Inflammatory macrophage (primary cell): Measurements from ENCODE around the gene LRRC4C.
"Not testable (repeated sequence)": the region's sequence is repeated elsewhere in the genome, so short reads cannot be mapped to it uniquely, and the experiment has no call there.

Experiments
- DNase-seq, 2 donors: peaks; one replicate each; pipeline ENCODE4 v3.0.0-alpha.2; 2020 to 2022

The LRRC4C gene

GRCh38 chr11:41113160-41113559, 346.3 kb downstream of the LRRC4C start:
- no peak for DNase-seq

- no peak for DNase-seq
Observed at GRCh38 chr11:41110527-41110926, 348.9 kb downstream of the LRRC4C start.

- no peak for DNase-seq
Observed at GRCh38 chr11:41102471-41102870, 357.0 kb downstream of the LRRC4C start.

DNA sequence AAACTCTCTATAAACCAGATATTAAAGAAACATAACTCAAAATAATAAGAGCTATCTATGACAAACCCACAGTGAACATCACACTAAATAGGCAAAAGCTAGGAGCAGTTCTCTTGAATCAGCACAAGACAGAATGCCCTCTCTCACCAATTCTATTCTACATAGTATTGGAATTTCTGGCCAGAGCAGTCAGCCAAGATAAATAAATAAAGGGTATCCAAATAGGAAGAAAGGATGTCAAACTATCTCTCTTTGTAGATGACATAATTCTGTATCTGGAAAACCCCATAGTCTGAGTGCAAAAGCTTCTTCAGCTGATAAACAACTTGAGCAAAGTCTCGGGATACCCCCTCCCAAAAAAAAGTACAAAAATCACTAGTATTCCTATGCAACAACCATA, 359.8 kb downstream of the LRRC4C start:
- no peak for DNase-seq

DNA sequence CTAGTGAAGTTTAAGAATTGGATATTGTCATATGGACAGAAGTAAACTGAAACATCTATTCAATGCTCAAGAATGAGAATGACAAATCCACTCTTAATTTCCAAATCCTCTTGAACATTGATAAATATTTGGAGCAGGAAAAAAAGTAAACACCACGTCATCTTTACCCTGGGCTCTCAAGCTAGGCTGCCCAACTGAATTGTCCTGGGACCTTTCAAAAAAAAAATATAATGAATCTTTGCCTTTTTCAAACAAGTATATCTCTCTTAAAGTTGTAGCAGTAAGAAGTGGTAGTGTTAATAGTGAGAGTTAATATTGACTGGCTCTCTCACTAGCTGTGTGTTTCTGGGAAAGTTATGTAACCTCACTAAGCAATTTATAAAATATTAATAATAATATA, 374.3 kb downstream of the LRRC4C start:
- no peak for DNase-seq

DNA sequence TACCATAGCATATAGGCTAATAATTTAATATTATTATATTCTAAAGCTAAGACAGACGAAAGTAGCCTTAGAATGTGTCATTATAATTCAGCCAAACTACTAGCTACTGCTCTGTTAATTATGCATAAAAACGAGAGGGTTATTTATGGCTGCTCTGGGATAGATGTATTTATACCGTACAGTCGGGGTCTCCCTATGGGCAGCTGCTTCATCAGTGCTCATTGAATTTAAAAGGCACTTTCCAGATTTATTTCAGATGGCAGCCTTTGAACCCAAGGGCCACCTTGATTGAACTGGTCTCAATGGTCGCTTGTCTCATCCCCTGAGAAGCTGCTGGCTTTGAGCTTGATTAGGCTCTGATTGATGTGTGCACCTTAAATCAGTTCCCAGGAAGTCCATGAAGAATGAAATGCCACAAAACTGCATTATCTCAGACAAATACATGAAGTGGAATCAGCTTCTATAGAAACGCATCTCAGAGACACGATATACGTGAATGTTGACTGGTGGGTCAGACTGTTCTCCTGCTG, 377.6 kb downstream of the LRRC4C start:
- DNase-seq, result no peak

DNA sequence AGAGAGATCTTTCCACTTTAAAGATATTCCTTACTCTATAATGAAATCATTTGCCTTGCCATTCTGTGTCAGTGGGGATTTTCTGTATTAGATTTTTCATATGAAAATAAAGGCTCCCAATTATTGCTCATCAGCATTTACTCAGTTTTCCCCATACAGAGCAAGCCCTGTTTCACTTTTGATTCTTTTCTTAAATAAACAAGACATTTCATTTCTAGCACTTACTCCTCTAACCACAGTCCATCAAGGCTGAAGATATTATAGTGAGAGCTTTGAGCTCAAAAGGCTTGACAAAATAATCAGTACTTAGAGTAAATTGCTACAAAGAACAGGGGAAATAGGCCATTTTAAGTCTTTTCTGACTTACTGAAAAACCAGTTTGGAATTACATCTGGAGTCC, 385.1 kb downstream of the LRRC4C start:
- no peak for DNase-seq

GRCh38 chr11:41065432-41065831, 394.0 kb downstream of the LRRC4C start:
- DNase-seq, result no peak

- no peak for DNase-seq
Observed at GRCh38 chr11:41058138-41058537, 401.3 kb downstream of the LRRC4C start.

GRCh38 chr11:41056892-41057569, 402.4 kb downstream of the LRRC4C start:
- DNase-seq, result no peak

- DNase-seq, result no peak
Observed at GRCh38 chr11:41053894-41054293, 405.6 kb downstream of the LRRC4C start.

DNA sequence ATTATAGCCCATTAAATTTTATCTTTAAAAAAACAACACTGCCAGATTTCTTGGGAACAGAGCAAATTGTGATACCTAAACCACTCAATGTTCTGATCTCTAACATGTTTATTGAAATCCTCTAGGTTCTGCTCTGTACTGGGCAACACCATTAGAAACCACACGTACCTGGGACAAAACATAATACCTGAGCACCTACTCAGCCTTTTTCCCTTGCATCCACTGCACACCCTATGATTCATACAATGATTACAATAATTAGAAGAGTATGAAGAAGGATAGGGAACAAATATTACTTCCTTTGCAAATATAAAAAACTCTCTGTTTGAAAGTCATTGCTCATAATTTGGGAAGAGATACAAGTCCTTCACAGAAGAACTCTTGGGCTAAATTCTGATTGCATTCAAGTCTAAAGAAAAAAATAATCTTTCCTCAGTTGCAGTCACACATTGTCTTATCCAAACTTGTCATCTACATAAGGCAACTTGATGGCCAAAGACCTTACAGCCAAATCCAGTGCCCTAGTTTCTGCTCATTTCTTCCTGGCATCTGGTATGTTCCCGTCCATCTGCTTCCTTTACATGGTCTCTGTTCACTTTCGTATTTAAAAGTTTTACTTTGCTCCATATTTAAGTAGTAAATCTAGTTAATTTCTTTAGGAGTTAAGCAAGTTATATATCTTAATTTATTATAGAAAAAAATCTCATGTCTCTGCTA, 407.4 kb downstream of the LRRC4C start:
- DNase-seq, result no peak

- DNase-seq, result no peak
Observed at GRCh38 chr11:41050791-41051190, 408.7 kb downstream of the LRRC4C start.

- no peak for DNase-seq
Observed at GRCh38 chr11:41047229-41047628, 412.2 kb downstream of the LRRC4C start.

DNA sequence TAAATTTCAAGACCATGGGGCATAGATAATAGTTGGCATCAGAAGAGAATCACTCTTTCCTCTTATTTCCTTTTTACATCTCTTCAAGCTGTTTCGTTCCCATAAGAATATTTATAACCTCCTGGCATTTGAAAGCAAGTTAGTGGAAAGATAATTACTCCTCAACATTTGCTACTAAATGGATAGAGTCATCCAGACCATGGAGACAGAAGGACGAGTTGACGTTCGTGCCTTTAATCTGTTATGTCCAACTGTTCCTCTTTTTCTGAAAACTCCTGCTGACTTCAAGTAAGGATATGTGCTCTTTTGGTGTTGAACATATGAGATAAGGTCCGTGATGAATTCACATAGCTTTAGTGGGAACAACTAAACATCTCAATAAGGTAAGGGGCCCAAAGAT, 414.2 kb downstream of the LRRC4C start:
- no peak for DNase-seq

DNA sequence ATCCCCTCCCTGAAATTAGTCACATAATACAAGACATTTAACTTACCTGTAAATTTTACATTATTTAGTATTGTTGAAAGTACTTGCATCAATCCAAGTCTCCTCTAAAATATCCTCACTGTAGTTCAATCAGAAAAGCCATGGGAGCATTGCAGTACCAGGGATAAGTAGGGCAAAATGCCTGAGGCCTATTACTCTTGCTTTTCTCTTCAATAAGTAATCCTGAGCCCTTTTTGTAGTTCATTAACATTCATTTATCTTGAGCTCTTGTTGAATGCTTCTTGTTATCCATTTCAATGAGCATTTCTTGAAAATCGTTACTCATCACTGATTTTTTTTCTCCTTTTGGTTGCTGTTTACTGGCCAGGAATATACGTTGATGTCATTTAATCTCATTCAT, 414.7 kb downstream of the LRRC4C start:
- no peak for DNase-seq

GRCh38 chr11:41042688-41043087, 416.8 kb downstream of the LRRC4C start:
- no peak for DNase-seq

GRCh38 chr11:41040474-41040873, 419.0 kb downstream of the LRRC4C start:
- no peak for DNase-seq

DNA sequence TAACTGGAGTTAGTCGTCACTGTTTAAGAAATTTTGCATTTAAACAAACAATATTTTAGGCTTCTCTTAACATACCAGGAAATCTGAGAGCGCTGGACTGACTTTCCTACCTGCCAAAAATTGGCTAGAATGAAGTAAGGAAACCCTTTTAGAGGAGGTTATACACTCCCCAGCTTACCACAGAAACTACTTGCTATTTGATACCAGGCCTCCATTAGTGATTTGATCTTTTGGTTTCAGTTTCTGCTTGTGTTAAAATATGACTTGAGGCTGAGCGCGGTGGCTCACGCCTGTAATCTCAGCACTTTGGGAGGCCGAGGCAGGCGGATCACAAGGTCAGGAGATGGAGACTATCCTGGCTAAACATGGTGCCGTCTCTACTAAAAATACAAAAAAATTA, 419.9 kb downstream of the LRRC4C start:
- DNase-seq, result no peak

- DNase-seq, result no peak
Observed at GRCh38 chr11:41031551-41032060, 427.8 kb downstream of the LRRC4C start.

- DNase-seq, result no peak
Observed at GRCh38 chr11:41020259-41020658, 439.2 kb downstream of the LRRC4C start.

- not testable (repeated sequence) for DNase-seq
Observed at GRCh38 chr11:41019666-41020065, 439.8 kb downstream of the LRRC4C start.

- no peak for DNase-seq
Observed at GRCh38 chr11:41018224-41018623, 441.2 kb downstream of the LRRC4C start.
